ENCODE measurements around the gene SRBD1.

DNA sequence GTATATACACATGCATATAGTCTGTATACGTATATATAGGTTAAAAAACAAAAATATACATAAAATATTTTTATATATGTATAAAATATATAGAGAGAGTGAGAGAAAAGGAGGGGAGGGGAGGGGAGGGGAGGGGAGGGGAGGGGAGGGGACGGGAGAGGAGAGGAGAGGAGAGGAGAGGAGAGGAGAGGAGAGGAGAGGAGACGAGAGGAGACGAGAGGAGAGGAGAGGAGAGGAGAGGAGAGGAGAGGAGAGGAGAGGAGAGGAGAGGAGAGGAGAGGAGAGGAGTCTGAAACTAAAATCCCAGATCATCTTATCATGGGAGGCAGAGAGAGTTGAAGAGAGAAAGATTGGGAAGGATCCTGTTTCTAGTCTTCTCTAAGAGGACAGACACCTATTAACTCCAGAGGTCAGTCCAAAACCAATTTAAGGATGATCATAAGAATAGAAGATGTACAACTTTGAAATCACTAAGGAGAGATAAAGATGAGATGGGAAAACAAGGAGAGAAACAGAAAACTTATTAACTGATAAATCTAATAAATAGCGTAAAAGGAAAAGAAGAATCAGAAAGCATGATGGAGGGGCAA lies 195.4 kb downstream of the SRBD1 start:
- TF ChIP-seq, protein P1, sequence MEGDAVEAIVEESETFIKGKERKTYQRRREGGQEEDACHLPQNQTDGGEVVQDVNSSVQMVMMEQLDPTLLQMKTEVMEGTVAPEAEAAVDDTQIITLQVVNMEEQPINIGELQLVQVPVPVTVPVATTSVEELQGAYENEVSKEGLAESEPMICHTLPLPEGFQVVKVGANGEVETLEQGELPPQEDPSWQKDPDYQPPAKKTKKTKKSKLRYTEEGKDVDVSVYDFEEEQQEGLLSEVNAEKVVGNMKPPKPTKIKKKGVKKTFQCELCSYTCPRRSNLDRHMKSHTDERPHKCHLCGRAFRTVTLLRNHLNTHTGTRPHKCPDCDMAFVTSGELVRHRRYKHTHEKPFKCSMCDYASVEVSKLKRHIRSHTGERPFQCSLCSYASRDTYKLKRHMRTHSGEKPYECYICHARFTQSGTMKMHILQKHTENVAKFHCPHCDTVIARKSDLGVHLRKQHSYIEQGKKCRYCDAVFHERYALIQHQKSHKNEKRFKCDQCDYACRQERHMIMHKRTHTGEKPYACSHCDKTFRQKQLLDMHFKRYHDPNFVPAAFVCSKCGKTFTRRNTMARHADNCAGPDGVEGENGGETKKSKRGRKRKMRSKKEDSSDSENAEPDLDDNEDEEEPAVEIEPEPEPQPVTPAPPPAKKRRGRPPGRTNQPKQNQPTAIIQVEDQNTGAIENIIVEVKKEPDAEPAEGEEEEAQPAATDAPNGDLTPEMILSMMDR (IDR thresholded peaks at IDR 0.05) = no peak
- no peak for TF ChIP-seq POLR2A (IDR thresholded peaks at IDR 0.05)
